SK-N-SH treated with all-trans-retinoic acid at 6 μM for 48 hours (cell line): ENCODE measurements around the gene TRIM68.

ENCODE experiments used
- ATAC-seq: fragments of 200-7000 bp; cut with Tn5 transposase; 3 replicates; pipeline ENCODE4 v1.9.1; 2020; ENCODE audit warnings: mild to moderate bottlenecking, moderate library complexity
- BACH2 ChIP-seq: fragments of 250-450 bp; sonication (Bioruptor Pico); IDR thresholded peaks from 2 replicates; pipeline ENCODE4 v1.9.0; 2021; ENCODE audit warnings: mild to moderate bottlenecking, borderline replicate concordance
- CREB5 ChIP-seq: fragments of 250-450 bp; sonication (Bioruptor Pico); IDR thresholded peaks from 2 replicates; pipeline ENCODE4 v1.5.1; 2020; ENCODE audit warnings: low read depth, mild to moderate bottlenecking, moderate library complexity
- CSDC2 ChIP-seq: fragments of 250-450 bp; sonication (Bioruptor Pico); IDR thresholded peaks from 2 replicates; pipeline ENCODE4 v1.5.0; 2020; ENCODE audit warnings: mild to moderate bottlenecking, moderate library complexity
- ESRRG ChIP-seq: fragments of 250-450 bp; sonication (Bioruptor Pico); IDR thresholded peaks from 2 replicates; pipeline ENCODE4 v1.6.1; 2021; ENCODE audit warnings: mild to moderate bottlenecking
- GLIS3 ChIP-seq: fragments of 250-450 bp; sonication (Bioruptor Pico); IDR thresholded peaks from 2 replicates; pipeline ENCODE4 v1.5.0; 2020; ENCODE audit warnings: mild to moderate bottlenecking, moderate library complexity
- ISL1 ChIP-seq: fragments of 250-450 bp; sonication (Bioruptor Pico); IDR thresholded peaks from 2 replicates; pipeline ENCODE4 v2.1.2; 2022; ENCODE audit warnings: mild to moderate bottlenecking, moderate library complexity
- OSR1 ChIP-seq: fragments of 250-450 bp; sonication (Bioruptor Pico); IDR thresholded peaks from 2 replicates; pipeline ENCODE4 v1.8.0; 2022; ENCODE audit warnings: moderate library complexity, mild to moderate bottlenecking, inconsistent platforms
- PATZ1 ChIP-seq: fragments of 250-450 bp; sonication (Bioruptor Pico); IDR thresholded peaks from 2 replicates; pipeline ENCODE4 v1.8.0; 2020; ENCODE audit warnings: mild to moderate bottlenecking, moderate library complexity, borderline replicate concordance
- POU6F1 ChIP-seq: fragments of 250-450 bp; sonication (Bioruptor Pico); IDR thresholded peaks from 2 replicates; pipeline ENCODE4 v1.8.0; 2021; ENCODE audit warnings: low read depth, mild to moderate bottlenecking, moderate library complexity, borderline replicate concordance
- PPARA ChIP-seq: fragments of 250-450 bp; sonication (Bioruptor Pico); IDR thresholded peaks from 2 replicates; pipeline ENCODE4 v1.5.0; 2020; ENCODE audit warnings: mild to moderate bottlenecking, borderline replicate concordance
- RARB ChIP-seq: fragments of 250-450 bp; sonication (Bioruptor Pico); IDR thresholded peaks from 2 replicates; pipeline ENCODE4 v1.8.0; 2021; ENCODE audit warnings: mild to moderate bottlenecking, moderate library complexity
- SNAI2 ChIP-seq: fragments of 250-450 bp; sonication (Bioruptor Pico); IDR thresholded peaks from 2 replicates; pipeline ENCODE4 v1.5.0; 2020; ENCODE audit warnings: mild to moderate bottlenecking, moderate library complexity
- TCF4 ChIP-seq: fragments of 250-450 bp; sonication (Bioruptor Pico); IDR thresholded peaks from 2 replicates; pipeline ENCODE4 v1.8.0; 2021; ENCODE audit warnings: mild to moderate bottlenecking, moderate library complexity, borderline replicate concordance
- TOX ChIP-seq: fragments of 250-450 bp; sonication (Bioruptor Pico); IDR thresholded peaks from 2 replicates; pipeline ENCODE4 v1.8.0; 2021; ENCODE audit warnings: mild to moderate bottlenecking, moderate library complexity, borderline replicate concordance
- ZC3H10 ChIP-seq: fragments of 250-450 bp; sonication (Bioruptor Pico); IDR thresholded peaks from 2 replicates; pipeline ENCODE4 v1.5.1; 2021; ENCODE audit warnings: mild to moderate bottlenecking, moderate library complexity
- ZFP3 ChIP-seq: fragments of 250-450 bp; sonication (Bioruptor Pico); IDR thresholded peaks from 2 replicates; pipeline ENCODE4 v1.5.0; 2020; ENCODE audit warnings: mild to moderate bottlenecking, moderate library complexity
- ZFP30 ChIP-seq: fragments of 450-650 bp; formaldehyde crosslinking; IDR thresholded peaks from 2 replicates; pipeline ENCODE4 v1.5.0; 2022; ENCODE audit warnings: mild to moderate bottlenecking, moderate library complexity
- ZNF565 ChIP-seq: fragments of 450-650 bp; formaldehyde crosslinking; conservative IDR thresholded peaks from 2 replicates; pipeline ENCODE4 v1.5.0; 2020; ENCODE audit warnings: low read depth, mild to moderate bottlenecking, moderate library complexity
- TF ChIP-seq, protein P1 (sequence below): fragments of 250-450 bp; sonication (Bioruptor Pico); IDR thresholded peaks from 2 replicates; pipeline ENCODE4 v1.5.1; 2021; ENCODE audit warnings: mild to moderate bottlenecking, moderate library complexity

Gene TRIM68

DNA sequence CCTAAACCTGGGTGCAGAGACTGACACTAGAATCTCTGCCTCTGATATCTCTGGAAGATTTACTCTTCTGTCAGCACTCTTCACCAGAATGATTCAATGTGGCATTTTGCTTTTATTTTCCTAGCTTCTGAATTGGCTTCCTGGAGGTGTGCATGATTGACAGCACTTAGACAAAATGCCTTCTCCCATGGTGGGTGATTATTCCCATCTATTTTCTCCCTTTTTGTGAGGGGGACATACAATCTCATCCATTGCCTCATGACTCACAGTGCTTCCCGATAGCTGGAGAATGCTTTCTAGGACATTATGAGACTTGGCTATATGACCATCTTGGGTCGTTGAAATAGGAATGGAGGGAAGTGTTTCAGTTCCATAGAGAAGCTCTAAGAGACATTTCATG, 4.0 kb upstream of the TRIM68 start (continued):
- no peak for TF ChIP-seq PATZ1 (CRISPR knock-in tag)
- no peak for TF ChIP-seq ZFP30 (CRISPR knock-in tag)

DNA sequence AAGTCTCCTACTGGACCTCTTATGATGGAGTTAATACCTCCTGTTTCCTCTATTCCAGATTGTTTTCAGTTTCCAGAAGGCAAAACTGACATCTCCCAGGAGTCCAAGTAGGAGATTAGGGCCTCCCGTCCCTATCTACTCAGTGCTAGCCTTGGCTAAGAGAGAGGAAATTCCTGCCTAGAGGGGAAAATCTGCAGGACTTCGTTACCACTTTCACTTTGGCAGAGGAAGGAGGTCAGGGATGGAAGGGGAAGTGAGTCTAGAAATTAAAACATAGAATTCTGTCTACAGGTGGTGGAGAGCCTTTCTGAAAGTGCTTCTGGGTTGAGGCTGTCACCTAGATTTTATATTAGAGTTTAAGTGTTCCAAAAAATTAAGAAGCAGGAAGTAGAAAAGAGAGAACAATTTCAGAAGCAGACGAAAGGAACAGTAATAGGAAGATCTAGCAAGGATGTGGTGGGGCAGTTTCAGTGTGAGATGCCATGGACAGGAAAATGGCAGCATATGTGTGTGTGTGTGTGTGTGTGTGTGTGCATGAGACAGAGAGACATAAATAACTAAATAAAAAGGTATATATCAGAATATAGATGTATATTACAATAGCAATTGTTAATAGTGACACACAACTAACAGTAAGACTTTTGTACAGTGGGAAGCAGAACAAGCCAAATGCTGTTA, 2.4 kb upstream of the TRIM68 start:
- ATAC-seq = no peak
- TF ChIP-seq ZFP3 (CRISPR knock-in tag) (no peak), ZFP30 (CRISPR knock-in tag) (no peak), SNAI2 (CRISPR knock-in tag) (no peak), ZC3H10 (CRISPR knock-in tag) (no peak), GLIS3 (CRISPR knock-in tag) (no peak), TOX (no peak), CSDC2 (CRISPR knock-in tag) (no peak), BACH2 (CRISPR knock-in tag) (no peak), POU6F1 (CRISPR knock-in tag) (no peak)

GRCh38 chr11:4607096-4607495, 935 bp downstream of the TRIM68 start:
- no peak for ATAC-seq
- TF ChIP-seq, protein P1, sequence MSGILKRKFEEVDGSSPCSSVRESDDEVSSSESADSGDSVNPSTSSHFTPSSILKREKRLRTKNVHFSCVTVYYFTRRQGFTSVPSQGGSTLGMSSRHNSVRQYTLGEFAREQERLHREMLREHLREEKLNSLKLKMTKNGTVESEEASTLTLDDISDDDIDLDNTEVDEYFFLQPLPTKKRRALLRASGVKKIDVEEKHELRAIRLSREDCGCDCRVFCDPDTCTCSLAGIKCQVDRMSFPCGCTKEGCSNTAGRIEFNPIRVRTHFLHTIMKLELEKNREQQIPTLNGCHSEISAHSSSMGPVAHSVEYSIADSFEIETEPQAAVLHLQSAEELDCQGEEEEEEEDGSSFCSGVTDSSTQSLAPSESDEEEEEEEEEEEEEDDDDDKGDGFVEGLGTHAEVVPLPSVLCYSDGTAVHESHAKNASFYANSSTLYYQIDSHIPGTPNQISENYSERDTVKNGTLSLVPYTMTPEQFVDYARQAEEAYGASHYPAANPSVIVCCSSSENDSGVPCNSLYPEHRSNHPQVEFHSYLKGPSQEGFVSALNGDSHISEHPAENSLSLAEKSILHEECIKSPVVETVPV (CRISPR knock-in tag) = no peak
- TF ChIP-seq CREB5 (CRISPR knock-in tag) (no peak), TOX (no peak)
- TF ChIP-seq, all 23 proteins: peak for 0

DNA sequence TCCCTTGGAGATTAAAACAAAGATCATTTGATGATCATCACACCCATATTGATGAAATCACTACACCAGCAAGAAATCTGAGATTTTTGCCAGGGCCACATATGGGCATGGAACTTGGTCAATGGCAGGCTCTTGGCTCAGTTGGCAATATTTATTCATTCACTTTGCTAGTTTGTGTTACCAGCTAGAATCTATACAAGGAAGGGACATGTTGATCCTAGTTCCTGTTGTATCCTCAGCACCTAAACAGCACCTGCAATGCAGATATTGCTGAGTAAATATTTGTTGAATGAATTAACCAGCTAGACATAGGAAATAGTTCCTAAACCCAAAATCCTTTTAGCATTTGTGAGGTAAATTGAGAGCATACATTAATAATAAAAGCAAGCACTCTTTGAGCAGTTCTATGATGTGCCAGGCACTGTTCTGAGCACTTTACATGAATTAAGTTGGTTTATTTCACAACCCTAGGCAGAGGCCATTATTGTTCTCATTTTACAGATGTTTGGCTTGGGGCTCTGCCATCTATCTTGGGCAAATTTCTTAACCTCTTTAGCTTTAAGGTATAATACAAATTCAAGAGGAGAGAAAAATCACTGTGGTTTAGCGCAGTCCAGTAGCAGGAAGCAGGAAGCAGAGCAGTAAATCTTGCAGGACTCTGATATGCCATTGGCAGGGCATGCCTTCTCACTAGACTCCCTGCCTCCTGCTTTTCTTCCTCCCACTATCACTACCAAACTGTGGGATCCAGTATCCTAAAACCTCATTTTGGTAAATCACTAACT, 1.6 kb downstream of the TRIM68 start:
- TF ChIP-seq OSR1 (CRISPR knock-in tag) (no peak), GLIS3 (CRISPR knock-in tag) (no peak), RARB (CRISPR knock-in tag) (no peak), PPARA (CRISPR knock-in tag) (no peak), ZNF565 (CRISPR knock-in tag) (no peak), ISL1 (CRISPR knock-in tag) (no peak), PATZ1 (CRISPR knock-in tag) (no peak), SNAI2 (CRISPR knock-in tag) (no peak), TOX (no peak), ESRRG (CRISPR knock-in tag) (no peak), TCF4 (CRISPR knock-in tag) (no peak), ZFP3 (CRISPR knock-in tag) (no peak), ZFP30 (CRISPR knock-in tag) (no peak)
- no peak for ATAC-seq
